Measurements from ENCODE around the gene SNRPA1. TPM values are rescaled to one million over a fixed set of nuclear protein-coding genes. Genes with fewer than 3 reads are reported as not detected.

The SNRPA1 gene
- polyA plus RNA-seq, 1 experiment = 57.0 TPM

GRCh38 chr15:101314336-101315125 lies 19.5 kb upstream of the SNRPA1 start:
- Histone ChIP-seq H3K27me3 (ENCODE audit: control insufficient read depth, insufficient read depth, low read length) (peaks cover 14% of the 10 kb centered on the region), H3K4me3 (ENCODE audit: low read depth, low read length) (no peak overlapping the region), H3K27ac (ENCODE audit: low read depth, low read length) (no peak overlapping the region), H3K9me3 (ENCODE audit: control insufficient read depth, insufficient read depth, low read length) (no peaks in the 10 kb centered on the region; the same call in 1 of the 2 replicates)
- TF ChIP-seq CTCF (IDR thresholded peaks at IDR 0.05; ENCODE audit: low read depth, low read length) = no peak
- CTCF ChIA-PET = interaction anchor here (1.2 kb wide), 1 partner anchor 14 kb away, joined by 3 read pairs; no protein-coding TSS in a partner anchor
- no peak for DNase-seq (ENCODE audit: low read depth, low spot score)
- POLR2A ChIA-PET = no interaction called here

GRCh38 chr15:101313041-101313761 lies 18.2 kb upstream of the SNRPA1 start:
- H3K27ac ChIP-seq (ENCODE audit: low read depth, low read length) = no peak overlapping the region
- H3K9me3 ChIP-seq (ENCODE audit: control insufficient read depth, insufficient read depth, low read length) = no peaks in the 10 kb centered on the region; the same call in 1 of the 2 replicates
- TF ChIP-seq CTCF (IDR thresholded peaks at IDR 0.05; ENCODE audit: low read depth, low read length) = no peak
- no peak overlapping the region for H3K4me3 ChIP-seq (ENCODE audit: low read depth, low read length)
- H3K27me3 ChIP-seq (ENCODE audit: control insufficient read depth, insufficient read depth, low read length) = peaks cover 12% of the 10 kb centered on the region
- no peak for DNase-seq (ENCODE audit: low read depth, low spot score)
- ChIA-PET CTCF (interaction anchor here (1.5 kb wide), 1 partner anchor 10 kb away, joined by 4 read pairs; no protein-coding TSS in a partner anchor), POLR2A (no interaction called here)

- Histone ChIP-seq H3K27me3 (ENCODE audit: control insufficient read depth, insufficient read depth, low read length) (peaks cover 3% of the 10 kb centered on the region), H3K9me3 (ENCODE audit: control insufficient read depth, insufficient read depth, low read length) (no peaks in the 10 kb centered on the region; the same call in 1 of the 2 replicates), H3K27ac (ENCODE audit: low read depth, low read length) (no peak overlapping the region), H3K4me3 (ENCODE audit: low read depth, low read length) (no peak overlapping the region)
- POLR2A ChIA-PET = no interaction called here
- no peak for DNase-seq (ENCODE audit: low read depth, low spot score)
- CTCF ChIA-PET = interaction anchor here (1.0 kb wide), 1 partner anchor 13 kb away, joined by 5 read pairs; no protein-coding TSS in a partner anchor
- TF ChIP-seq CTCF (IDR thresholded peaks at IDR 0.05; ENCODE audit: low read depth, low read length) = no peak
Observed at GRCh38 chr15:101310508-101310907, 15.5 kb upstream of the SNRPA1 start.

- no peak for DNase-seq (ENCODE audit: low read depth, low spot score)
- Histone ChIP-seq H3K9me3 (ENCODE audit: control insufficient read depth, insufficient read depth, low read length) (no peaks in the 10 kb centered on the region; the same call in 1 of the 2 replicates), H3K27me3 (ENCODE audit: control insufficient read depth, insufficient read depth, low read length) (peaks cover 2% of the 10 kb centered on the region), H3K27ac (ENCODE audit: low read depth, low read length) (no peak overlapping the region), H3K4me3 (ENCODE audit: low read depth, low read length) (no peak overlapping the region)
- CTCF ChIA-PET = interaction anchor here (1.0 kb wide), 1 partner anchor 13 kb away, joined by 5 read pairs; no protein-coding TSS in a partner anchor
- no peak for TF ChIP-seq CTCF (IDR thresholded peaks at IDR 0.05; ENCODE audit: low read depth, low read length)
- POLR2A ChIA-PET = no interaction called here
Observed at GRCh38 chr15:101310161-101310480, 15.1 kb upstream of the SNRPA1 start.
